LNCaP clone FGC (cell line): Measurements from ENCODE around the gene MFAP1.
"Not testable (repeated sequence)": the region's sequence is repeated elsewhere in the genome, so short reads cannot be mapped to it uniquely, and the experiment has no call there.

Experiments used
- DNase-seq: peaks from one replicate; pipeline ENCODE4 v3.0.0-alpha.2; 2011; ENCODE audit warnings: low read depth
- H3K4me3 ChIP-seq: 2 replicates; pipeline ENCODE4 v1.5.1; 2011; ENCODE audit warnings: mild to moderate bottlenecking, low read depth, low read length, control low read depth
- CTCF ChIP-seq: IDR thresholded peaks from 2 replicates; pipeline ENCODE4 v1.5.1; 2012; ENCODE audit warnings: mild to moderate bottlenecking; ENCODE audit not compliant: control insufficient read depth, insufficient read depth; ENCODE audit errors: extremely low read depth

Gene MFAP1

GRCh38 chr15:43824302-43825246 lies at the start of gene MFAP1:
Gene MFAP1, minus strand, starts transcription at chr15:43824690. Its CDS starts 121 bp downstream, at chr15:43824569.
- DNase-seq: peak; percentile 95
- peak within 1 kb of the TSS; percentile 83 for H3K4me3 ChIP-seq
- no peak for TF ChIP-seq CTCF

- H3K4me3 ChIP-seq: no peak overlapping the region
- DNase-seq: no peak
- no peak for TF ChIP-seq CTCF
Measured at GRCh38 chr15:43873651-43874050, 49.2 kb upstream of the MFAP1 start.

- TF ChIP-seq CTCF: peak; percentile 85
- no peak overlapping the region for H3K4me3 ChIP-seq
- DNase-seq: peak; percentile 52
Measured at GRCh38 chr15:43872416-43873020, 48.0 kb upstream of the MFAP1 start.

GRCh38 chr15:43871835-43872234 lies 47.3 kb upstream of the MFAP1 start:
- no peak for TF ChIP-seq CTCF
- no peak overlapping the region for H3K4me3 ChIP-seq
- no peak for DNase-seq

- H3K4me3 ChIP-seq: no peak overlapping the region
- TF ChIP-seq CTCF: no peak
- DNase-seq: no peak
Measured at GRCh38 chr15:43868406-43868805, 43.9 kb upstream of the MFAP1 start.

- no peak overlapping the region for H3K4me3 ChIP-seq
- TF ChIP-seq CTCF: no peak
- DNase-seq: no peak
Measured at GRCh38 chr15:43867096-43867495, 42.6 kb upstream of the MFAP1 start.

- DNase-seq, H3K4me3 ChIP-seq: not testable (repeated sequence)
Measured at GRCh38 chr15:43866636-43867035, 42.1 kb upstream of the MFAP1 start.
